Measurements from ENCODE around the gene CCNJL.

Gene CCNJL

GRCh38 chr5:160287378-160288051 is 24.8 kb downstream of the CCNJL start:
- TF ChIP-seq CTCF (IDR thresholded peaks at IDR 0.05; ENCODE audit: low read depth, low read length) = no peak
- in situ Hi-C loops (cut with HindIII; ENCODE audit: low sequenced_read_pairs) = no loop called here
- DNase-seq (ENCODE audit: low read depth, low spot score) = peak; percentile 29
- no peak overlapping the region for H3K4me3 ChIP-seq (ENCODE audit: low read depth, low read length)

- no peak for DNase-seq (ENCODE audit: low read depth, low spot score)
- no peak overlapping the region for H3K4me3 ChIP-seq (ENCODE audit: low read depth, low read length)
- in situ Hi-C loops (cut with HindIII; ENCODE audit: low sequenced_read_pairs) = no loop called here
- no peak for TF ChIP-seq CTCF (IDR thresholded peaks at IDR 0.05; ENCODE audit: low read depth, low read length)
Observed at GRCh38 chr5:160286947-160287346, 25.4 kb downstream of the CCNJL start.

DNA sequence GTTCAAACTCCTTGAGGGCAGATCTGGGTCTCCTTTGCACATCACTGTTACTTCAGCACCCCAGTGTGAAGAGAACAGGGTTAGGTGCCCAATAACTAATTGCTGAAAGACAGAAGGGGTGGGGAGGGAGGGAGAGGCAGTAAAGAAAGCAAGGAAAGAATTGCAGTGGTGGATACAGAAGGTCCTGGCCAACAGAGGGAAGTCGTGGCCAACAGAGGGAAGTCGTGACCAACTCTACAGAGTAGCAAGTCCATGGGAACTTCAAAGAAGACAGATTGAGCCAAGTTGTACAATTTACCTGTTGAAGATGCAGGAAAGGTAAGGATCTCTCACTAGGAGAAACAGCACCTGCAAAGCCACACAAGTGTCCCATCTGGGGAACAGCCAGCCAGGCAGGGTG is 27.0 kb downstream of the CCNJL start:
- no peak overlapping the region for H3K4me3 ChIP-seq (ENCODE audit: low read depth, low read length)
- in situ Hi-C loops (cut with HindIII; ENCODE audit: low sequenced_read_pairs) = no loop called here
- no peak for DNase-seq (ENCODE audit: low read depth, low spot score)
- TF ChIP-seq CTCF (IDR thresholded peaks at IDR 0.05; ENCODE audit: low read depth, low read length) = no peak

DNA sequence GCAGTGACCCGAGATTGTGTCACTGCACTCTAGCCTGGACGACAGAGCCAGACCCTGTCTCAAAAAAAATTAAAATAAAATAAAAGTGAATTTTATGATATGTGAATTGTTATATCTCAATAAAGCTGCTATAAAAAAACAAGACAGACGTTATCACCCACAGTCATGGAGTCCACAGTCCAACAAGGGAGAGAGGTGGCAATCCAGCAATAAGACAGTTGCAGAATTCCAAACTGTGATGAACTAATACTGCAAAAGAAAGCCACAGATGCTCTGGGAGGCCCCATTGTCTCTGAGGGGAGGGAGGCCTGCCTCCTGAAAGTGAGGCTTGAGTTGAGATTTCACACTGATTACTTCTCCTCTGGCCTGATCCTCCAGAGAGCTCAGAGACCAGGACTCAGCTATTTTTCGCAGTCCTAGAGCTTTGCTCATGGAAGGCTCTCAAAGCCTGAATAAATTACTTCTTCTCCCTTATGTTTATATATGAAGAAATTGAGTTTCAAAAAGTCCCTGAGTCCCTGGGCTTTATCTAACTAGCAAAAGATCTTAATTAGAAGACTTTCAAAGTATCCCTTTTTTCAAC is 28.0 kb downstream of the CCNJL start:
- no peak overlapping the region for H3K4me3 ChIP-seq (ENCODE audit: low read depth, low read length)
- in situ Hi-C loops (cut with HindIII; ENCODE audit: low sequenced_read_pairs) = no loop called here
- TF ChIP-seq CTCF (IDR thresholded peaks at IDR 0.05; ENCODE audit: low read depth, low read length) = no peak

GRCh38 chr5:160281275-160281674 is 31.1 kb downstream of the CCNJL start:
- DNase-seq (ENCODE audit: low read depth, low spot score) = no peak
- H3K4me3 ChIP-seq (ENCODE audit: low read depth, low read length) = no peak overlapping the region
- in situ Hi-C loops (cut with HindIII; ENCODE audit: low sequenced_read_pairs) = no loop called here
- TF ChIP-seq CTCF (IDR thresholded peaks at IDR 0.05; ENCODE audit: low read depth, low read length) = no peak

More for the DNA sequence above, 28.0 kb downstream of the CCNJL start:
- no peak for DNase-seq (ENCODE audit: low read depth, low spot score)

DNA sequence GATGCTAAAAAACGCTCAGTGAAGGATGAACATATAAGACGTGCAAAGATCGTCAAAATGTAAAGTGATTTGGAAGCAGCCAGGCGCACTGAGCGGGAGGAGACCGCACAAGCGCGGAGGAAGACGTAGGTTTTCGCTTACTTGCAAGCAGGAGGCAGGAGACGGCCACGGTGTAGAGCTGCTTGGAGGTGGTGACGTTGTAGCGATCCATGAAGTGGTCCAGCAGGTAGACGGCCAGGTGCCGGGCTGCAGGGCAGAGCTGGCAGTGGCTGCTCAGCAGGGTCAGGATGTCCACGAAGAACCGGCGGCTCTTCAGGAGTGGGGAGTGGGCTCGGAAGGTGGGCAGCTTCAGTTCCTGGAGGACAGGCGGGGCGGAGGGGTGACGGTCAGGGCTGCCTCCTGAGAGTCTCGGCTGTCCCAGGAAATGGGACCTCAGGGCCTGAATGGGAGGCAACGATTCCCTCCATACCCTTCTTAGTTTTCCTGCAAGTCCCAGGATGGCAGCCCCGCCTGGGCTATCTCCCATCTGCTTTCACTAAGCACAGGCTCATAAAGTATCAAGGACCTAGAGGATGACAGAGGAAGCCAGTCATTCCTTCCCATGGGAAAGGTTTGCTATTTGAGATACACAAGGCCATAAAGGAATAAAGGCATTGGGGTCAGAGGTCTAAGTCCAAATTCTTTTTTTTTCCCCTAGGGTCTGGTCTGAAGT is 31.8 kb downstream of the CCNJL start:
- no peak for TF ChIP-seq CTCF (IDR thresholded peaks at IDR 0.05; ENCODE audit: low read depth, low read length)
- no peak for DNase-seq (ENCODE audit: low read depth, low spot score)
- in situ Hi-C loops (cut with HindIII; ENCODE audit: low sequenced_read_pairs) = no loop called here
- no peak overlapping the region for H3K4me3 ChIP-seq (ENCODE audit: low read depth, low read length)

Measured in astrocyte of the spinal cord (primary cell).